ENCODE results near the gene FFAR3.

The FFAR3 gene

DNA sequence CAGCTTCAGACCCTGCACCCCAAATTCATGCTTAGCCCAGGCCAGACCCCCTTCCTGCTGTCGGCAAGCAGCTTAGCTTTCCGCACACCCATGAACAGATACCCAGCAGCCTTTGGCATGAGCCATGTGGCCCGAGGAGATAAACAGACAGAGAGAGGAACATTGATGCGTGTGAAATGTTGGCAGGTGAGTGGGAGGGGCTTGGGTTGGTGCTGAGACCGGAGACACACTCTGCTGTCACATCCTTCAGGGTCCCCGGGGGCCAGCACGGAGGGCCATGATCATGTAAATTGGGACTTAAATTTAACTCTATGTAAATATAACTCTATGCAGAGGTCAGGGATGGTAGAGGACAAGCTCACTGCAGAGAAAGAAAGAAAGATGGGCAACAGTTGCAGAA, 27.8 kb upstream of the FFAR3 start:
- no peak for DNase-seq (ENCODE audit: low read depth)

DNA sequence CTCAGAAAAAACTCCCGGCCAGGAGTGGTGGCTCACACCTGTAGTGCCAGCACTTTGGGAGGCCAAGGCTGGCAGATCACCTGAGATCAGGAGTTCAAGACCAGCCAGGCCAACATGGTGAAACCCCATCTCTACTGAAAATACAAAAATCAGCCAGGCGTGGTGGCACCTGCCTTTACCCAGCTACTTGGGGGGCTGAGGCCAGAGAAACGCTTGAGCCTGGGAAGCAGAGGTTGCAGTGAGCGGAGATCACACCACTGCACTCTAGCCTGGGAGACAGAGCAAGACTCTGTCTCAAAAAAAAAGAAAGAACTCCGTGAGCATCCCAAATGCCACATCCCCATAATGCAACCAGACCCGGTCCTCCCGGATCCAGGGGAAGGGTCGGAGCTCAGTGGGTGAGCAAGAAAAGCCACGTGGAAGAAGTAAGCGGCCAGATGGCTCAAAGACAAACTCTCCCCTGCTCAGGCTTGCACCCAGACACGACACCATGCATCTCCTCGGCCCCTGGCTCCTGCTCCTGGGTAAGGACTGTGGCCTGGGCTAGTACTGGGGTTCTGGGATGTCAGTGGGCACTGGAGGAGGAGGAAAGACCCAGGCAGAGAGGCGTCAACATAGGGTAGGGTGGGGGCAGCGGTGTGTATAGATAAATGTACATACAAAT, 26.6 kb upstream of the FFAR3 start:
- no peak for DNase-seq (ENCODE audit: low read depth)

DNA sequence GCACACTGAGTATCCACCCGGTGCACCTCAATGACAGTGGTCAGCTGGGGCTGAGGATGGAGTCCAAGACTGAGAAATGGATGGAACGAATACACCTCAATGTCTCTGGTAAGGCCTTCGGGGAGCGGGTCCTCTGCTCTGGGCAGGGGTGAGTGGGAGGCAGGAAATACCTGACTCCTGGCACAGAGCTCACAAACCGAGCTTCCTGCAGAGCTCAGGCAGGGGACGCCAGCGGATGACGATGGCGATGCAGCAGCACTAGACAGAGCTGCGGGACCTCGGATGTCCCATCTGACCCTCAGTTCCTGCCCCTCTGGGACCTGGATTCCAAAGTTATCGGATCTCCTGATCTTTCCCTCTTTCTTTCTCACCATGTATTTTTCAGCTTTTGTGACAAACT, 25.4 kb upstream of the FFAR3 start:
- DNase-seq (ENCODE audit: low read depth): no peak

DNA sequence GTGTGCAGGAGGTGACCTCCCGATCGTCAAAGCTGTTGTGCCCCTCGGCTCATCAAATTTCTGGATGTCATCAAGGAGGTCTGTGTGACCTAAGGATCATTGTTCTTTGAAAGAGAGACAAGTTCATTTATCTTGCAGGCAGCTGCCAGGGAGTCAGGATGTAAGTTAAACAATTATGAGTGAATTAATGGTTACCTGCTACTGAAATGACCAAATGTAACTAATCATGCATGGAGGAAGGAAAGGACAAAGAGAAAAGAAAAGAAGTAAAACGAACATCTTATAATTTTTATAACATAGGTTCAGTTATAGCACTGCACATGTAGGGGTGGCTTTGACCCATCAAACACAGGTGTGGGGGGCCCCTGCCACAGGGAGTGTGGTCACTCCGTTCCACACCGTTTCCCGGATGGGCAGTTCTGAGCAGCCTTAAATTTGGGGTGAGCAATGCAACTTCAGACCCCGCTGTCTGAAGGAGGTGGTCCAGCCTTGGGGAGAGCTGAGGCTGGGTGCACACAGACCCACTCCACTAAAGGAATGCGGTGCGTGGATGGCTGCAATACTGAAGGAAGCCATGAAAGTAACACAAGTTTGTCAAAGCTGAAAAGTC, 24.0 kb upstream of the FFAR3 start:
- no peak for DNase-seq (ENCODE audit: low read depth)

DNA sequence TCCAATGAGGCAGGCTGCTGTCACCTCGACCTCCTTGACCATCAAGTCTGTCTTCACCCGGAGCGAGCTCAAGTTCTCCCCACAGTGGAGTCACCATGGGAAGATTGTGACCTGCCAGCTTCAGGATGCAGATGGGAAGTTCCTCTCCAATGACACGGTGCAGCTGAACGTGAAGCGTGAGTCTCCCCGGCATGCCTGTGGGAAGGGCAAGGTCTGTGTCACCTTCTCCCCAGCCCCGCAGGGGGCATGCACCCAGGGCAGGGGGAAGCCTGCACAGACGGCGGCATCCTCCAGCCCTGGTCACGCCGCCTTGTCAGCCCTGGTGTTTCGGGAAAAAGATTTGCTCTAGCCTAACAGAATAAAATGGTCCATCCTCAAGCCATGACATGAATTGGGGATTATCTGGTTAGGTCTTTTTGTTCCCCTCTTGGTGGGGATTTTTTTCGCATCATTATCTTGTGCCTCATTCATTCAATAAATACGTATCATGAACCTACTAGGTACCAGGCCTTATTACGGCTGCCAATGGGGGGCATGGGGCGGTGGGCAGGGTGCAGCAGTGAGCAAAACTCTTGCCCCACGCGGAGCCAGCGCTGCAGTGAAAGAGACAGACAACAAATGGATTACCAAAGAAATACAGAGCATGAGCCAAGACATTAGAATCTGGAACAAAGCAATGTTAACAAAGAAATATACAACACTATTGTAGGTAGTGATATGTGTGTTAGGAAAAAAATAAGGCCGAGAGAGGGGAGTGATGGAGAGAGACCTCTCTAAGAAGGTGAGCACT, 21.9 kb upstream of the FFAR3 start:
- no peak for DNase-seq (ENCODE audit: low read depth)

DNA sequence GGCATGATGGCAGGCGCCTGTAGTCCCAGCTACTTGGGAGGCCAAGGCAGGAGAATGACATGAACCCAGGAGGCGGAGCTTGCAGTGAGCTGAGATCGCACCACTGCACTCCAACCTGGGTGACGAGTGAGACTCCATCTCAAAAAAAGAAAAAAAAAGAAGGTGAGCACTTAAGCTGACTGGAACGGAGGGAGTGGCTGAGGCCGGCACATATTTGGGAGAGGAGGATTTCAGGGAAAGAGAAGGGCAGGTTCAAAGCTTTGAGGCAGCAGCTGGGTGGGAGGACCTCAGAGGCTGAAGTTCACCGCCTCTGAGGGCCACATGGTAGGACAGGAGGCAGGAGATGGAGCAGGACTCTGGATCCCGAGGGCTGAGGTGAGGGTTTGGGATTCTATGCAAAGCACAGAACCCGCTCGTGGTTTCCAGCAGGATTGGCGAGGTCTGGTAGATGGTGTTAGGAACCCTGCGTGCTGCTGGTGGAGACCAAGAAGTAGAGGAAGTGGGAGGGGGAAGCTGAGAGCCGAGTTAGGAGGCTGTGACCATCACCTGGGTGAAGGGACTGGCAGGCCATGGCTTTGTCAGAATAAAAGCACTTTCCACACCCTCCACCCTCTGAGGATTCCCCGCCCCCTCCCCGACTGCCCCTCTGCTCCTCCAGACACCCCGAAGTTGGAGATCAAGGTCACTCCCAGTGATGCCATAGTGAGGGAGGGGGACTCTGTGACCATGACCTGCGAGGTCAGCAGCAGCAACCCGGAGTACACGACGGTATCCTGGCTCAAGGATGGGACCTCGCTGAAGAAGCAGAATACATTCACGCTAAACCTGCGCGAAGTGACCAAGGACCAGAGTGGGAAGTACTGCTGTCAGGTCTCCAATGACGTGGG, 20.9 kb upstream of the FFAR3 start:
- no peak for DNase-seq (ENCODE audit: low read depth)

DNA sequence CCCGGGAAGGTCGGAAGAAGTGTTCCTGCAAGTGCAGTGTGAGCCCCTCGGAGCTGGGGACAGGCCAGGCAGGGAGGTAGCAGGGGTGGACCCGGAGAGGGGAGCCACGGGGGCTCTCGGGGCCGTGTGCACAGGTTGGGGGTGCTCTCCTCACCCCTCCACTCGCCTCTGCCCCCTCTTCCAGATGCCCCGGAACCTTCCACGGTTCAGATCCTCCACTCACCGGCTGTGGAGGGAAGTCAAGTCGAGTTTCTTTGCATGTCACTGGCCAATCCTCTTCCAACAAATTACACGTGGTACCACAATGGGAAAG, 20.3 kb upstream of the FFAR3 start:
- DNase-seq (ENCODE audit: low read depth): no peak

DNA sequence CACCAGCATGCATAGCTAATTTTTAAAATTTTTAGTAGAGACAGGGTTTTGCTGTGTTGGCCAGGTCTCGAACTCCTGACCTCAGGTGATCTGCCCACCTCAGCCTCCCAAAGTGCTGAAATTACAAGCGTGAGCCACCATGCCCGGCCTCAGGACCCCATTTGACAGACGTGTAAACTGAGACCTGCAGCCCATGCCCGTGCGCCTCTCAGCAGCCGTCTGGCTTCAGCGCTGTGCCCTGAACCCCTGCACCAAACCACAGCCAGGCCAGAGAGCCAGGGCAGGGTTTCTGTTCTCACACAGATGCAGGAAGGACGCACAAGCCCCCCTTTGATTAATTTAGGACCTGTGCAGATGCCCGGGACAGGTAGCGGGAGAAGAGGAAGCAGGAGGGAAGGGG, 17.8 kb upstream of the FFAR3 start:
- DNase-seq (ENCODE audit: low read depth): no peak

DNA sequence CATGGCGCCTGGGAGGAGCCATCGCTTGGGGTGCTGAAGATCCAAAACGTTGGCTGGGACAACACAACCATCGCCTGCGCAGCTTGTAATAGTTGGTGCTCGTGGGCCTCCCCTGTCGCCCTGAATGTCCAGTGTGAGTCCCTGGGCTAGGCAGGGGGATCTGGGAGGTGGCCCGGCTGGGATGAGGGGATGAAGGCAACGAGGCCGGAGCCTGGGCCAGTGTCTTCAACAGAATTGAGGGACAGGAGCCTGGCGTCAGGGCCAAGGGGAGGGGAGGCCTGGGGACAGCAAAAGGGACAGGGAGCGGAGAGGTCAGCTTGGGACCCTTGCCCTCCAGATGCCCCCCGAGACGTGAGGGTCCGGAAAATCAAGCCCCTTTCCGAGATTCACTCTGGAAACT, 17.3 kb upstream of the FFAR3 start:
- DNase-seq (ENCODE audit: low read depth): no peak

DNA sequence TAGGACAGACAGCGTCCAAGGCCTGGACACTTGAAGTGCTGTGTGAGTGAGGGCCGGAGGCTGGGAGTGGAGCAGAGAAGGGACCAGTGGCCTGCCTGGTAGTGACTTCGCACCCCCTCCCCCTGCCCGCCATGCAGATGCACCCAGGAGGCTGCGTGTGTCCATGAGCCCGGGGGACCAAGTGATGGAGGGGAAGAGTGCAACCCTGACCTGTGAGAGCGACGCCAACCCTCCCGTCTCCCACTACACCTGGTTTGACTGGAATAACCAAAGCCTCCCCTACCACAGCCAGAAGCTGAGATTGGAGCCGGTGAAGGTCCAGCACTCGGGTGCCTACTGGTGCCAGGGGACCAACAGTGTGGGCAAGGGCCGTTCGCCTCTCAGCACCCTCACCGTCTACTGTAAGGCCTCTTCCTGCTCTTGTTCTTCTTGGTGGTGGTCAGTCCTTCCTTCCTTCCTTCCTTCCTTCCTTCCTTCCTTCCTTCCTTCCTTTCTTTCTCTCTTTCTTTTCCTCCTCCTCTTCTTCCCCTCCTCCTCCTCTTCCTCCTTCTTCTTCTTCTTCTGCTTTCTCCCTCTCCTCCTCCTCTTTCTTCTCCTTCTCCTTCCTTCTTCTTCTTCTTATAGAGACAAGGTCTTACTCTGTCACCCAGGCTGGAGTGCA, 16.6 kb upstream of the FFAR3 start:
- no peak for DNase-seq (ENCODE audit: low read depth)

DNA sequence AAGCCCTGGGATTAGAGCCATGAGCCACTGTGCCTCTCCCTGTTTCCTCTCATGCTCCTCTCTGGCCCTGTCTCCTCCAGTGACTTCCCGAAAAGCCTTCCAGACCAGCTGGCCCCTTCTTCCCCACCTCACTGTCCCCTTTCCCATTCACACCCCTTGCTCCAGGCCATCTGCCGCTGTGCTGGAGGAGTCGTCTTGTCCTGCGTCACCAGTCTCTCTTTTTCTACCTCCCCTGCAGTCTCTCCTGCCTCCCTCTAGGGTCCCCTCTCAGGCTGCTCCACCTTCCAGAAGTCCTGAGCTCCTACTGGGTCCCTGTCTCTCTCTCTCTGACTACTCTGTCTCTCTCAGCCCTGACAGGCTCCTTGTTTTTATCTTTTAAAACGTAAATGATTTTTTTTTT, 15.8 kb upstream of the FFAR3 start:
- no peak for DNase-seq (ENCODE audit: low read depth)

DNA sequence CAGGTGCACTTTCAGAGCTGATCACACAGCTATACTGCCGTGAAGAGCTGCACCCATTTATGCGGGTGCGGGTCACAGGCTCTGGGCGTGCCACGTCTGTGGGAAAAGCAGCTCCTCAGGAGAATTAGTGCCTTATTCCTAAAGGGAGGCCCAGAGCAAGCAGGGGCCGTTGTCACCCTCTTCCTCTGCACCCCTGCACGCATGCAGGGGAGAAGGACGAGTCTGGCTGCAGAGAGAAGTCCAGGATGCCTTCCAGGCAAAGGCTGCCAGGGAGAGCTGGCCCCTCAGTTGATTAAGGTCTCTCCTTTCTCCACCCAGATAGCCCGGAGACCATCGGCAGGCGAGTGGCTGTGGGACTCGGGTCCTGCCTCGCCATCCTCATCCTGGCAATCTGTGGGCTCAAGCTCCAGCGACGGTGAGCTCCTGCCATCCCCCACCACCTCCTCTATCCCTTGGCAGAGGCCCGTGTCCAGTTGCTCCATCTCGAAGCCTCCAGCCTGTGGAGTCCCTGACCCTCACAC, 13.7 kb upstream of the FFAR3 start:
- DNase-seq (ENCODE audit: low read depth): no peak

DNA sequence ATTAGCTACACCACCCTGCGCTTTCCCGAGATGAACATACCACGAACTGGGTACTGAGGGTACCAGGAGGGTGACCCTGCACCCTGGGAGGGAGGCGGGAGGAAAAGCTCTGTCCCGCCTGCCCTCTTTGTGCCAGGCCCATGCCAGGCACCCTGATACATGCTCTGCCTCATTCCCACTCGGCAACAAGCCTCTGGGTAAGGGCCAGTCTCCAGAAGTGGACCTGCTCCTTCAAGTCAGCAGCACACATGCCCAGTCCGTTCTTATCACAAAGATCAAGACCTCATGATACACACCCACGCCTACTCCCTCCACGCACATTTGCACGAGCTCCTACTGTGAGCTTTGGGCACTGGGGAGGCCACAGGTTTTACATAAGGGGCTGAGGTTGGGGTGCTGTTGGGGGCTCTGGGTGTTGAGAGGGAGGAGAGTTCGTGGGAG, 12.6 kb upstream of the FFAR3 start:
- DNase-seq (ENCODE audit: low read depth): no peak

DNA sequence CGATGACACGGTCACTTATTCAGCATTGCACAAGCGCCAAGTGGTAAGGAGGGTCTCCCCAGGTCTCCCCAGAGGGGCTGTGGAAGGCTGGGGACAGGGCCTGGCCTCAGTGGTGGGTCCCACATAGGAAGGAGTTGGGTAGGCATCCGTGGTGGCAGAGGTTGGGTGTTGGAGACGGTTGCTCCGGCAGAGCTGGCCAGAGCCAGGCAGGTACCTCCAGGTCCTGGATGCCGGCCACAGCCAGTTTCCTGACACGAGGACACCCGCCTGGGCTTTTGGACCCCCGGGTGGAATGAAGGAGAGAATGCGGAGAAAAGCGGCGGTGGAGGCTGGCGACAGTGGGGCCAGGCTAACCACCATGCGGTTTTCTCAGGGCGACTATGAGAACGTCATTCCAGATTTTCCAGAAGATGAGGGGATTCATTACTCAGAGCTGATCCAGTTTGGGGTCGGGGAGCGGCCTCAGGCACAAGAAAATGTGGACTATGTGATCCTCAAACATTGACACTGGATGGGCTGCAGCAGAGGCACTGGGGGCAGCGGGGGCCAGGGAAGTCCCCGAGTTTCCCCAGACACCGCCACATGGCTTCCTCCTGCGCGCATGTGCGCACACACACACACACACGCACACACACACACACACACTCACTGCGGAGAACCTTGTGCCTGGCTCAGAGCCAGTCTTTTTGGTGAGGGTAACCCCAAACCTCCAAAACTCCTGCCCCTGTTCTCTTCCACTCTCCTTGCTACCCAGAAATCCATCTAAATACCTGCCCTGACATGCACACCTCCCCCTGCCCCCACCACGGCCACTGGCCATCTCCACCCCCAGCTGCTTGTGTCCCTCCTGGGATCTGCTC, 11.8 kb upstream of the FFAR3 start:
- no peak for DNase-seq (ENCODE audit: low read depth)

DNA sequence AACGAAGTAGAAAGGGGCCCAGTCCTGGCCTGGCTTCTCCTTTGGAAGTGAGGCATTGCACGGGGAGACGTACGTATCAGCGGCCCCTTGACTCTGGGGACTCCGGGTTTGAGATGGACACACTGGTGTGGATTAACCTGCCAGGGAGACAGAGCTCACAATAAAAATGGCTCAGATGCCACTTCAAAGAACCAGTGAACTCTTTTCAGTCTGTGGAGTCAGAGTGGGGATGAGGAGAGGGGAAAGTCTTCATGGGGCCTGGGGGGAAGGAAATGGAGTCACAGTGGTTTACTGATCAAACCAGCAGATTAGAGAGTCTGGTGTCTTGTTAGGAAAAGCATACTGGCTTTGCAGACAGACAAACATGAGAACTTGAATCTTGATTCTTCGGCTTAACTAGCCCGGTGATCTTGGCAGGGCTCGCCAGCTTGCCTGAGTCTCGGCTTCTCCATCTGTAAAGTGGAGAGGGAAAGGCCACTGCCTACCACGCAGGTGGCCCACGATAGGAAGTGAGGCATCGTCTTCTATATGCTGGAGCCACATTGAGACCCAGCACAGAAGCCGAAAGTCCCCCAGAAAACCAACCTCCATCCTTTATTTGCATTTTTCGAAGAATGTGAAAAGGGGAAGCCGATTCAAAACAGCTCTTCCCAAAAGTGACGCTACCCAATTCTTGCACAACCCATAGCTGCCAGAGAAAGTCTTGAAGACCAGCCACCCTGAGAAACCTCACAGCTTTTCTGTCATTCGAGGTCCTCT, 10.9 kb upstream of the FFAR3 start, which contains the start of gene FFAR1:
TSS of gene FFAR1 (plus strand) at position 732 of the 759 bp plus-strand sequence. CDS start 3,650 bp downstream, outside the sequence.
- no peak for DNase-seq (ENCODE audit: low read depth)

DNA sequence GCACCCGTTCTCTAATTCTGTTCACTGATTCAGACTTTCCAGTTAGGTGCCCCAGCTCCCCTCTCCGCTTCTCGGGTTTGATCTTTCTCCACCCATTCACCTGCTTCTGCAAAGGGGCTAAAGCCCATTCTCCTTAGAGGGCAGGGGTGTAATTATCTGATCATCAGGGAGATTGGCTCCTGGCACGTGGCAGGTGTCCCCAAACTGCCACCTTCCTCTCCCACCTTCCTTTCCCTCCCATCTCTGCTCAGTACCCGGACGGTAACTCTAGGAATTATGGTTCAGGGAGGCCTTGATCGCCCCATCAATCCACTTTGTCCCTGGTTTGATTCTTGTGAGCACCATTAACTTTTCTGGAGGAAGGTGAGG, 10.3 kb upstream of the FFAR3 start:
- DNase-seq (ENCODE audit: low read depth): no peak

DNA sequence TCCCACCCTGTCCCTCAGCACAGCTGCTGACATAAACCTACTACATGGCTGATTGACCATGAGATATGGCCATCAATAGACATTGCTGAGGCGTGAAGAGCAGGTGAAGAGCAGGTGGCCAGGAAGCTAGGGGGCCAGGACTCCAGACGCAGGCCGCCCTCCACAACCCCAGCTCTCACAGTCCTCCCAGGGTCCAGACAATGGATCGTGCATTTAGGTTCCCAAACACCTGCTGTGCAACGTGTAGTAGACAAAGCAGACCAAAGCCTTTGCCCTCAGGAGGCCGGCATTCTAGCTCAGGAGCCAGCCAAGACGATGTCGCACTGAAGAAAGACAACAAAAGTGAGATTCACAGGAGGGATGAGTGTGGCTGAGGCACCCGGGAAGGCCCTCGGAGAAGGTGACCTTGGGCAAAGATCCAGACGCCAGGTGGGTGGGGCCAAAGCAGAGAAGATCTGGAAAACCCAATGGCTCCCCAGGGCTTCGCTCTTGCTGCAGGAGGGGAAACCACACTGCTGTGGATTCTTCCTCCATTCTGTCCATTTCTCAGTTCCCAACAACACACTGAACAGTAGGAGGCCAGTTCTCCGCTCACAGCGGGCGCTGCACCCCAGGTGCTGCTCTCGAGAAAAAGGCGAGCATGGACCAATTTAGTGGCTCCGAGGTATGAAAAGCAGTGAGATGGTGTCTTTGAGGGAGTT, 9.2 kb upstream of the FFAR3 start:
- no peak for DNase-seq (ENCODE audit: low read depth)

DNA sequence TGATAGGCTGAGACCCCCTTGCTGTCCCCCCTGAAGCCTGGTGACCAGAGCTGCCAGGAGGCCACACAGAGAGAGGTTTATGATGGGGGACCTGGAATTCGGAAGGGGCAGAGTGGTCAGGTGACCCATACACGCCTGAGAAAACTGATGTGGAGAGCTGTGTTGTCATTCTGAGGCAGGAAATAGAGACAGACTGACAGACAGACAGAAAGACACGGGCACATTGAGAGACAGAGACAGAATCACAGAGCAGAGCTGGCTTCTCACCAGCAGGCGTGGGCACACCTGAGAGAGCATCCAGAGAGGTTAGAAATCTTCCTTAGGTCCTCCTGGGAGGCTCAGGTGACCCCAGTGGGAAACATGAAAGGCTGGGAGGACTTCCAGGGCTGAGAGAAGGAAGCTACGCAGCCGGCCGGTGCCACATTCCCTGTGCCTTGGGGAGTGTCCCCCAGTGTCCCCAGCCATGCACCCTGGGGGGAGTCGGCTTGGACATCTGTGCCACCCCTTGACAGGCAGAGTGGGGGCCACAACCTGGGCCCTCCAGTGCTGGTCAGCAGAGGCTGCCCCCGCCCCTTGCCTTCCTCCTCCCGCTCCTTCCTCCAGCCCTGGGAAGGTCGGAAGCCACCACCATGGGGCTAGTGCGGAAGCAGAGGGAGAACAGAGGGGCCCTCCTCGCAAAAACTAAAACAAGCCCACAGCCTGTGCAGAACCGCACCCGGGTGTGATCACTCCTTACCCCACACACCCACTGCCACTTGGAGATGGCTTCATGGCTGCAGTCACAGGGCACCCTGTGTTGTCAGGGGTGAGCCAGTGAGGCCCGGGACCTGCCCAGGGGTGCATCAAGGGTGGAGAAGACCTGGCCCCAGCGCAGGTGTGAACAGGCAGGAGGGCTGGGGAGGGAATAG, 8.4 kb upstream of the FFAR3 start:
- no peak for DNase-seq (ENCODE audit: low read depth)
